ENCODE results near the gene EDRF1. TPM values are rescaled to one million over a fixed set of nuclear protein-coding genes. Genes with fewer than 3 reads are reported as not detected.

EDRF1 gene
- total RNA-seq, 1 donor from 2014 or later, result 34.7 TPM

DNA sequence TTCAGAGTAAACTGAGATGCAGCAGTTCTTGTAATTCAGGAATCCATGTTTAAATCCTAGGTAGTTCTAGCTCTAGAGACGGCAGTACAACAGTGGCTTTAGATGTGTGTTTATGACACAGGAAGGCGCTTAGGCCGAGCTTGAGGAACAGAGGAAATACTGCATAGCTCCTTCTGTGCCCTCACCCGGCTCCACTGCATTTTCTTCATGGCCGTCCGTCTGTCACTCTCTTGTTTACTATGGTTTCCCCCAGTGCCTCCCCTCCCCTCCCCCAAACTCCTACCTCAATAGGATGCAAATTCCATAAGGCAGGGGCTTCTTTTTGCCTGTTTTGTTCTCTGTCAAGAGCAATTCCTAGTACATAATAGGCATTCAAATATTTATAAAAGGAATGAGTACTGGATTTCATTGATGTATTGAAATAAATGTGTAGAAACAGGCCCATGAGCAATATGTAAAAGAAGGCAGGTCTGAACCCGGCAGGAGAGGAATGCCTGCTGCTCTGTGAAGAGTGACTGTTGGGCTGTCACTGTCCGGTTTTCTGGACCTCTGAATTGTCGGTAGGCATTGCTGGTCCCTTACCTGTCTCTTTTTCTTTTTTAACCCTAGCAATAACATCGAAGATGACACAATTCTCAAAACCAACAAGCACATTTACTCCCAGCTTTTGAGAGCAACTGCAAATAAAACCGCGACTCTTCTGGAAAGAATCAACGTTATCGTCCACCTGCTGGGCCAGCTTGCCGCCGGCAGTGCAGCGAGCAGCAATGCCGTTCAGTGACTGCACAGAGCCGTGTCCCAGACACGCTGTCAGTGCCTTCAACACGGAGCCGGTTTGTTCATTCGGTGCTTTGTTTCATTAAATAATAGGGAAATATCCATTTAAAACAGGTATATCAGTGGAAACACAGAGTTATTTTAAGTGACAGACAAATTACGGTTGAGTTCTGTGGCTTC lies 43.5 kb downstream of the EDRF1 start:
- DNase-seq (ENCODE audit: low spot score), result no peak

DNA sequence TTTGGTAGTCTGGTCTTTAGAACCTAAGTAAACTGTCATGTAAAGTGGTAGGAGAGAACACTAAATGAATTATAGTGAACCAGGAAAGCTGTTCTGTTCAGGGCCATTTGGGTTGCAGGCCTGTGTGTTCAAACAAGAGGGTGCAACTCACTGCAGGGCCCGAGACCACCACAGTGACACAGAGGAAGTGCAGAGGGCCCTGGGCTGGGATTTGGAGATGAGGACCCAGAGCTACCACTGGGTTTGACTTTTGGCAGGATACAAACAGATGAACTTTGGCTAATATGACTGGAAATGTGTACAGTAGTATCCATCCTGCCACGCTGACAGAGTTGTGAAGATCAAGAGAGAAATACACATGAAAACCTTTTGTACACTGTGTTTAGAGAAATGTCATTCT lies 46.3 kb downstream of the EDRF1 start:
- DNase-seq (ENCODE audit: low spot score), result no peak

DNA sequence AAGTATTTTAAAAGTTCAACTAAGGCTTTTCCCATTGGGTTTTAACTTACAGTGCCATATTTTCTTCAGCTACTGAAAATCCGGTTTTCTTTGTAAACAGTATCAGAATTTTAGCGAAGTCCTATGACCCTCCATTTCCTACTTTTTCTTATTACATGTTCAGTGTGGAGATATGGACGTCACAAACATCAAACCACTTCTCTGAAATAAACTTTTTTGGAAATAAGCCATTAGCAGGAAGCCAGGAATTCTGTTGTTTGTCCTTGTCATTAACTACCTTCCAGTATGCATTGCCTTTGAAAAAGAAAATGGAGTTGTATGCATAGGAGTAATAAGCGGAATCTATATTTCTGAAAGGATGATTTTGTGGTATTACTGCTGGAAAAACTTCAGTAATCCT lies 47.0 kb downstream of the EDRF1 start:
- no peak for DNase-seq (ENCODE audit: low spot score)

DNA sequence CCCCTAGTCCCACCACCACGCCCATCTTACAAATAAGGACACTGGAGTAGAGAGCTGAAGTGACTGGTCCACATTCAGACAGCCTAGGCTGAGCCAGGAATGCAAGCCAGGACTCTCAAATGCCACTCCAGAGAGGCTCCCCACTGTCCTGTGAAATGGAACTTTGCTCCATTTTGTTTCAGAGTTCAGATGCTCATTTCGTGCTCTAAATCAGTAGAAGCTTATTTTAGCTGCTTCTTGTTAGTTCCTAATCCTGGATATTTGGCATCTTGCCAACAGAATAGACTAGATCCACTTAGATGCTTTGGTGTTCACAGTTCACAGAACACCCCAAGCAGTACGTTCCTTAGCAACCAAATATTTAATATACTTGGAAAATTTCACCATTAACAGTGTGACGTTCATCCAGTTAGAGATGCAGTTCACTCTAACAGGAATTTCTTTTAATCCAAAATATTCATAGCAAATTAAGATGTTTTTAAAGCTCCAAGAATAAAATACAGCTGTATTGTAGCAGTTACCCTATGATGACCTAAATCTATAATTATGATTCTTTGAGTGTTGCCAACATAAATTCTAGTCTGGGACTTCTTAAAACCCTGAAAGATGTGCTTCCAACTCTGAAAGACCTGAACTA lies 48.8 kb downstream of the EDRF1 start:
- peak; percentile 87 for DNase-seq (ENCODE audit: low spot score)

DNA sequence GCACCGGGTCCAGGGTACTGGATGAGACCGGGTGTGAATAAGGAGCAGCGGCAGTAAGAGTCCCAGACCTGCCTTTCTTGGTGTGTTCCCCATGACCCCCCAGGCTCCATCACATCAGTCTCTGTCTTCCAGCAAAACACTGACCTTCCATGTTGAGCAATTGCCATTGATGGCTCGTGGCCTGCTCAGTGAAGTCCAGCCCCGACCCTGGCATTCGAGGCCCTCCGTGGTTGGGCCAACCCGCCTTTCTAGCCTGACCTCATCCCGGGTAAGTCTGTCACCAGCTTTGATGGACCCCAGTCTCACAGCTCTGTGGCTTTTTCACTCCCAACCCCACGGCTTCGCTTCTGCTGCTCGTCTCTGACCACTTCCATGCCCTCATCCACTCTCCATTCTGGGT lies 49.7 kb downstream of the EDRF1 start:
- DNase-seq (ENCODE audit: low spot score), result no peak

DNA sequence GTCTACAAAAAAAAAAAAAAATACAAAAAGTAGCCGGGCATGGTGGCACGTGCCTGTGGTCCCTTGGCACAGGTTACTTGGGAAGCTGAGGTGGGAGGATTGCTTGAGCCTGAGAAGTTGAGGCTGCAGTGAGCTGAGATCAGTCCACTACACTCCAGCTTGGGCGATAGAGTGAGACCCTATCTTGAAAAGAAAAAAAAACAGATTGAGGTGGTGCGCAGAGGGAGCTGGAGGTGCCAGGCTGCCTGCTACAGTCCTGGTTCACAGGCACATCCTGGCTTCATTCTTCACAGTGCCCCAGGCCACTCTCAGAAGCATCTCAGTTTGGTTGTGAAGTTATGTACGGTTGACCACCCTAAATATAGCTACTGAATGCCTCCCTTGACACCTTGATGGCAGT lies 51.3 kb downstream of the EDRF1 start:
- no peak for DNase-seq (ENCODE audit: low spot score)

DNA sequence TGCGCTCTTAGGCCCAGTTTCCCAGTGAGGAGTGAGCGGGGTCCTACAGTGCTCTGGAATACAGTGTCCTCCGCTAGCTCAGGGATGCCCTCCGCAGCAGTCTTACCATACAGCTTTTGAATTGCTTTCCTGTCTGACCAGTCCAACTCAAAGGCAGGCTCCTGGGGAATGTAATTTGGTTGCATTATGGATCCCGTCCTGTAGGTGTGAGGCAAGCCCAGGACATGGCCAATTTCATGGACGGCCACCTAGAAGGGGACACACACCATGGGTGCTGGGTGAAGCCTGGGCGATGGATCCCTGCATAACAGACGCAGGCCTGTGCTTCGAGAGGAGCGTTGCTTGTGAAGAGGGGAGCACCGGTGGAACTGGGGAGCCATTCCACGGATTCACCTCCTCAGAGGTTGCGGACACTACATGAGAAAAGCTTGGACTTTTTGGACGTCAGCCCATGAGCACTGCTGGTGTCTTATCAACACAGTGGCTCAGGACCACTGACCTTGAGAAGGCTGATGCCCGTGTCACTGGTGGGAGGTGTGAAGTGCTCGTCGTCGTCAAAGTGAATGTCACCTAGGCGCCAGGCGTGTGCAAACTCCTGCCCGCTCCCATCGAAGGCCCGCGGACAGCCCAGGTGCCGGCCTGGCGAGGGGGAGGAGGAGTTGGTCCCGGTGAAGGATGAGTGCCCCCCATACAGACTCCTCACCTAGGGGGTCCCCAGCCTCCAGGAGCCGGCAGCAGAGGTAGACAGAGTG lies 52.8 kb downstream of the EDRF1 start:
- DNase-seq (ENCODE audit: low spot score), result no peak

DNA sequence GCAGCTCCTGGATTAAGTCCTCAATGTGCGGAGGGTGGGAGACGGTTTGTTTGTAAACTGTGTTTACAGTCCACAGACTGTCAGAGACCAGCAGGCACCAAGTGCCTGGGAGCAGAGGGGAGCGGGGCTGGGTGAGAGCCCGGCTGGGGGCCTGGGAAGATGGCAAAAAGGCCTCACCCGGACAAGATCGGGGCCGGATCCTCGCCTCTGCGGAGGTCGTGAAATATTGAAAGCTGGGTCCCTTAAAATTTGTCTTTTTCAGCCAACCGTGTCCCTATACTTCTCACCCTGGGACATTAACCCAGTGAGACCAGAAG lies 53.3 kb downstream of the EDRF1 start:
- DNase-seq (ENCODE audit: low spot score), result no peak

DNA sequence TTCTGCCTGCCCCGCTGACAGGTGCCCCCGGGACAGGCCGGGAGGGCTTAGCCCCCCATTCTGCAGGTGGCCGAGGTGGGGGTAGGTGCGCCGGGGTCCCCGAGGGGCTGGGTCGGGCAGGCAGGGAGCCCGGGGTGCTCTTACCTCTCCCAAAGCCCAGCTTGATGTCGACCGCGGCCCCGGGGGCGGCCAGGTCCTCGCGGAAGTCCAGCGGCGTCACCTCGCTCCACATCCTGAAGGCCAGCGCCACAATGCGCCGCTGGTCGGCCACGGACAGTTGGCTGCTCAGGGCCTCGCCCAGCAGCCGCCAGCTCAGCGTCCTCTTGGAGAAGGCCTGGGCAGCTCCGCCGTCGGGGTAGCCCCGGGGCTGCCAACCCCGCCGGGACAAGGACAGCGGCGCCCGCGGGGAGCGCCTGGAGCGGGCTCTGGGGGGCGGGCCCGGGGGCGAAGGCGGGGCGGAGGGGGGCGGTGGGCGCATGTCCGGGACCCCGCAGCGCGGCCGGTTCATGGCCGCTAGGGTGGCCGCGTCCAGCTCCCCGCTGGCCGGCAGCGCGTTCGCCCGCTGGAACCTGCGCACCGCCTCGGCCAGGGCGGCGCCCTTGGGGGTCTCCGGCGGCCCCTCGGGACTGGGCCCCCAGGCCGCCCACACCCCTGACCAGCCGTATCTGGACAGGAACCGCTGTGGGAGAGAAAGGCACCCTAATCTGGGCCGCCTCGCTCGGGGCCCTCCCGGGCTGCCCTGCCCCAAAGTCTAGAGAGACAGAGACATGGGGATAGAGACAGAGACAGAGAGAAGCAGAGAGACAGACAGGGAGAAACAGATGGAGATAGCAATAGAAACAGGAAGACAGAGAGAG lies 54.4 kb downstream of the EDRF1 start:
- no peak for DNase-seq (ENCODE audit: low spot score)

DNA sequence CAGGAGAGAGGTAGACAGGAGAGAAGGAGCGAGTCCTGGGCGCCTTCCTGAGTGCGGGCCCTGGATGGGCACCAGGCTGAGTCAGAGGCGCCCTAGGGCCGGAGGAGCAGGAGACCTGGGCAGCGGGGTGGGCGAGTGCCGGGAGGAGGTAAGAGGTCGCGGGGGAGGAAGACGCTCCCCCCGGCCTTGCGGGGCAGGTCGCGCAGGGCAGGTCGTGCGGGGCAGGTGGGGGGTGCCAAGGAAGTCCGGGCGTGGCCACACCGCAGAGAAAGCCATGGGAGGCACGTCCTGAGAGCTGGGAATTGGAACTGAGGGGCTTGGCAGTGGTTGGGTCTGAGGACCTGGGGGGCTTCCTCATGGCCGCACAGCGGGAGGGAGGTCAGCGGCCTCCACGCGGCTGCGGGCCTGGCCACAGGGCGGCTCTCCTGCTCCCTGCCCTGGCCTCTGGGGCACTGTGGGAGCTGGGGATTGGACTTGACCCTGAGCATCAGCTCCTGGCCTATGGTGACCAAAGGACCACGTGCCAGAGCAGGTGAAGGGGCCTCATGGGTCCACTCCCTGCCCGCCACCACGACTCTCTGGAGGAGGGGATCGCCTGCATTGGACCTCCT lies 55.2 kb downstream of the EDRF1 start:
- no peak for DNase-seq (ENCODE audit: low spot score)

DNA sequence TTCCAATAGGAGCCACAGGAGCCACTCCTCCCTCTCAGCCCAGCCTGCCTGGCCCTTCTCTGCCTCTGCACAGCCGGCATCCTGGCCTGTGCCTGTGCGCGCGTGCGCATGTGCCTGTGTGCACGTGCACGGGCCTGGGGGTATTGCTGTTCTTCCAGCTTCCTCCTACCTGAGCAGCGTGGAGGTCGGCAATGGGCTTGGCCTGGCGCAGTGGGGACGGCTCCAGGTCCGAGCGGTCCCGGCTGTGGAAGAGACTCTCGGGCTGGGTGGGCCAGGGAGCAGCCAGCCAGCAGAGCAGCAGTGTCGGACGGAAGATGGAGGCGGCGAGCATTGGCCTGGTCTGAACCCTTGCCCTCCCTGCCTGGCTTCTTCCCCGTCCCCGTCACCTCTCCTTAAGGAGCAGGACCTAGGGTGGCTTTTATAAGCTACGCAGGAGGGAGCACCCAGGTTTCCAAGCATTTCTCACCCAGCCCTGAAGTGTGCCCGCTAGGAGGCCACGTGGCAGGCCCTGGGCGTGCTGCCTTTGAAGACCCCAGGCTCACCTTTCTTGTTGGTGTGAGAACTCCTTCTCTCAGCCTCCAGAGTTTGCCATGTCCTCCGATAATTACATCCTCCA lies 56.1 kb downstream of the EDRF1 start, which contains the start of gene MMP21:
Gene MMP21, minus strand, starts transcription at position 331 of the 616 bp plus-strand sequence. Its CDS starts 0 bp downstream, at position 331.
- DNase-seq (ENCODE audit: low spot score), result no peak

DNA sequence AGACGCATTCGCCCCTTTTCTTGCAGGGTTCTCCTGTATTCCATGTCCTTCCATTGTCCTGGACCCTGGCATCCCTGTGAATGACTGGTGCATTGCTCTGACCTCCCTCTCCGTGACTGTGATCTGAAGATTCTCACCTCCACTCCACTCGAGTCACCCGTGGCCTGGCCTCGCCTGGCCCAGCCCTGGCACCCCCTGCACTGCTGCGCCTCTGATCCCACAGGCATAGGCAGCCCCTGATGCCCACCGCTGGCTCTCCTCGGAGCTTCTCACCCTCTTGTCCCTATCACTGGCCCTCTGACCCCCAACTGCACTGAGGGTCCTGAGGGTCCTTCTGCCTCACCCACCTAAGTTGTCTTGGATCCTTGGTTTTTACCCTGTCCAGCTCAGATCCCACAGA lies 58.3 kb downstream of the EDRF1 start:
- no peak for DNase-seq (ENCODE audit: low spot score)

DNA sequence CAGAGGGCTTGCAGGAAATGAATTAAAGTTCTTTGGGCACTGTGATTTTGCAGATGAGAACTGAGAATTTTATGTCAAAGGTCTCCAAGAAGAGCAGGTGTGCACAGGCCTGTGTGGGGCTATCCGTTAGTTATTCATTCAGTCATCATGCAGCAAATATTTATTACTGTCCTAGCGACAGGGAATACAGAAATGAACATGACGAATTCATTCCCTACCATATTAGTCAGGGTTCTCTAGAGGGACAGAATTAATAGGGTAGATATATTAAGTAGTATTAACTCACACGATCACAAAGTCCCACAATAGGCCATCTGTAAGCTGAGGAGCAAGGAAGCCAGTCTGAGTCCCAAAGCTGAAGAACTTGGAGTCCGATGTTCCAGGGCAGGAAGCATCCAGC lies 59.0 kb downstream of the EDRF1 start:
- no peak for DNase-seq (ENCODE audit: low spot score)

DNA sequence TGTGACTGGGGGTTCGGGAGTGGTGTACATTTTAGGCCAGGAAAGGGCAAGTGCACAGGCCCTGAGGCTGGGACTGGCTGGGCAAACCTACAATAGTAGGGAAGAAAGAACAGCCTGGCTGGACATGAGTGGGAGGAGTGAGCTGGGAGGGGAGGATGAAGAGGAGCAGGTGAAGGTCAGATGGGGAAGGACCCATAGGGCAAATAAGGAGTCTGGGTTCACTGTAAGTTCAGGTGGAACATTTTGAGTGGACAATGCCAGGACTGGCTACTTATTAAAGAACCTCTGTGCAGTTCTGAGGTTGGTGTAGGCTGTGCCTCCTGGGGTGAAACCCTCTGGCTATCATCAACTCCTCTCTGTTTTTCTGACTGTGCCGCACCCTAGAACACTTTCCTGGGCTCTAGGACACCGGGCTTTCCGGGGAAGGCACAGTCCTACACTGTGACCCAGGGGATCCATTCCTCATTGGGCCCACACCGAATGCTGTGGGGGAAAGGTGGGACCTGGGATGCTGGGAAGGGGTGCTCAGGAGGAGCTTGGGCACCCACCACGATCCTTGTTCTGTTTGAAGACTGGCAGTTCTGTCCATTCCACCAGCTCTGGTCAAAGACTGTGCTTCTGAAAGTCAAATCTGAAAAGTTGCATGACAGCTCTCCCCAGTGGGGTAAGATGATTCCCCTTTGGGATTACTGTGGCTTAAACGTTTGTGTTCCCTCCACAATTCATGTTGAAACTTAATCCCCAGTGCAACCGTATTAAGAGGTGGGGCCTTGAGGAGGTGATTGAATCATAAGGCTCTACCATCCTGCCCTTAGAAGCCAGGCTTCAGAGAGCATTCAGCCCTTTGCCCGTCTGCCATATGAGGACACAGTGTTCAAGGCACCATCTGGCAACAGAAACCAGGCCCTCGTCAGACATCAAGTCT lies 60.2 kb downstream of the EDRF1 start:
- DNase-seq (ENCODE audit: low spot score), result no peak

DNA sequence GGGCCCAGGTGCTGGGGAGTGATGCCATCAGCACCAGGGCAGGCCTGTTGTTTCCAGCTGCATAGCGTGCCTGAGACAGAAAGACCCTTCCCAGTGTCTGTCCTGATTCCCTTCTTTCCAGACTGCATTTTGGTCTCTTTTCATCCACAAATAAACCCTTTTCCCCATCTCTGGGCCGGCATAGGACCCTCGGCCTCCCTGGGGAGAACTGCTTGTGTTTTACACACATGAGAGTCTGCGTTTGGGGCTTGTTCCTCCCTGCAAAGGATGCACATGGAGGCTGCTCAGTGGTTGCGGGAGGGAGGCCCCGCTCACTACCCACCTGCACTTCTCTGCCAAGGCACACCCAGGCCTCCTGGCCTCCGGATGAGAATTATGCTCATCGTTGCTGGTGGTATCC lies 61.9 kb downstream of the EDRF1 start:
- DNase-seq (ENCODE audit: low spot score), result no peak

DNA sequence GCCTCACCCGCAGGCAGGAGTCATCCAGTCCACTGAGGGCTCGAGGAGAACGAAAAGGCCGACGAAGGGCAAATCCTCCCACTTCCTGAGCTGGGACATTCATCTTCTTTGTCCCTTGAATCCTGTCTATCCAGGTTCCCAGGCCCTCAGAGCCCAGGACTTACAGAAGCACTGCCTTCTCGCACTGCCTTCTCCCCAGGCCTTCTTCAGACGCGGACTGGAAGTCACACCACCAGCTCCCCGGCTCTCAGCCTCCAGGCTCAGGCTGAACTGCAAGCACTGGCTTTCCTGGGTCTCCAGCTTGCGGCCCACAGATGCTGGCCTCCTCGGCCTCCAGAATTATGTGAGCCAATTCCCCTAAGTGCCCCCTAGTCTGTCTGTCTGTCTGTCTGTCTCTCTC lies 62.5 kb downstream of the EDRF1 start:
- no peak for DNase-seq (ENCODE audit: low spot score)

DNA sequence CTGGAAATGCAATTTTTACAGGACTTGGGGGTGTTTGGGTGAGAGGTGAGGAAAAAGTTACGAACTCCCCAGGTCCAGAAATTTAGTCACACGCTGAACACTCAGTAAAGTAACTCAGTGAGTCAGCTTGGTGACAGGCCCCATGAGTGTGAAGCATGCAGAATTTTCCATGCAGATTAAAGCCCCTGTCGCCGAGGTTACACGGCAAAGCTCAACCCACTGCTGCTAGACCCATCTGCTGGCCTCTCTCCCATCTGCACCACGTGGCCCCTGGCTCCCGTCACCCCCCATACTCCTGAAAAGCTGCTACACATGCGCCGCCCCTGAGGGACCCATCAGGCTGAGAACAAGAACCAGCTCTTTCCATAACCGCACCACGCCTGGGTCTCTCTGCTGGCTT lies 63.1 kb downstream of the EDRF1 start:
- DNase-seq (ENCODE audit: low spot score), result no peak

DNA sequence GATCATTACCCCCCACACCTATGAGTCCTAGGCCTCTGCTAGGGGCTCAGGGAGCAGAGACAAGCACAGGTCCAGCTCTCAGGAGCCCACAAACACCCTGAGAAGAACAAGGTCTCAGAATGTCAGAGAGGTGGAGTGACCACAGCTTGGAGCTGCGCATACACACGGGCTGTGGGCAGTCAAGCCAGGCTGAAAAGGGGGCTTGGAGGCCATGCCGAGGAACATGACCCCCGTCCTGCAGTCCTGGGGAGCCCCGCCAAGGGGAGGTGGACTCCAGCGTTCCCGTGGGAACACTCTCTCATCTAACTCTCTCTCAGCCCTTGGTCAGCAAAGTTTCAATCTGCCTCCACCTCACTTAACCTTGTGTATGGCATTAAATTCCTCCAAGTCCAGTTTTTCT lies 63.9 kb downstream of the EDRF1 start:
- DNase-seq (ENCODE audit: low spot score), result no peak

DNA sequence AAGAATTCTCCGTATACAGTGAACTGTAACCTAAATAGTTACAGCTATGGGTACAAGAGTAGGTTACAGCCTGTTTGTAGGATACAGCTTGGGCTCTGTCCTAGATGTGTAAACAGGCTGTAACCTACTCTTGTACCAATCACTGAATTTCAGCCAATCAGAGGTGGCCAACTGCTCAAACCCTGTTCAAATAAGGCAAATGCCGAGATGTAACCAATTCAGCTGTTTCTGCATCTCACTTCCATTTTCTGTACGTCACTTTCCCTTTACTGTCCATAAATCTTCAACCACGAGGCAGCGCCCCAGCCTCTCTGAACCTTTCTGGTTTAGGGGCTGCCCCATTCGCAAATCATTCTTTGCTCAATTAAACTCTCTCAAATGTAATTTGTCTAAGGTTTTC lies 64.4 kb downstream of the EDRF1 start:
- peak; percentile 13 for DNase-seq (ENCODE audit: low spot score)

DNA sequence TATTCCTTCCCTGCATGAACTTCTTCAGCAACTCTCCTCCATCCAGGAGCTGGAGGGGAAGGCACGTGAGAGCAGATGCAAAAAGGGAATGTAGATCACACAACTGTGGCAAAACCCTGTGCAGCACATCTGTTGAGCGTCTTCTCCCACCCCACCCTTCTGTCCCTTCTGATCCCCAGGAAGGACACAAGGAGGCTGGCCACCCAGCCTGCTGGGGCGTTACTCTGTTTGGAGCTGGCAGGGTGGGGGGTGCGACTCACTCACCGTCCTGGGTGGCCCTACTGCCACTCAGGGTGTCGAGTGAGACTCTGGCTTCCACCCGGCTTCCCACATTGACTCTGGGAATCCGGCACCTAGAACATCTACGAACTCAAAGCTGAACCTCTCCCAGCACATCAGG lies 66.3 kb downstream of the EDRF1 start:
- no peak for DNase-seq (ENCODE audit: low spot score)

Data from umbilical cord (tissue), 2 donors.